ENCODE data around the gene ANO9.
A peak's percentile ranks its signal among the peaks of the same experiment; 100 is the strongest.
"Not testable (repeated sequence)": the region's sequence is repeated elsewhere in the genome, so short reads cannot be mapped to it uniquely, and the experiment has no call there.

Gene ANO9

GRCh38 chr11:450809-451451, 9.1 kb upstream of the ANO9 start:
- no peak for FAIRE-seq

GRCh38 chr11:449889-450808, 8.3 kb upstream of the ANO9 start, which contains the start of gene PTDSS2:
TSS of gene PTDSS2 (plus strand) at chr11:450279. CDS start at chr11:450456, 177 bp downstream.
- FAIRE-seq: peak; percentile 74

- no peak for FAIRE-seq
These were observed 6.3 kb upstream of the ANO9 start for GRCh38 chr11:447923-448731.

- no peak for FAIRE-seq
These were observed 5.1 kb upstream of the ANO9 start for GRCh38 chr11:446891-447290.

- FAIRE-seq: no peak
These were observed 4.2 kb upstream of the ANO9 start for GRCh38 chr11:445765-446588.

GRCh38 chr11:444396-445144, 2.8 kb upstream of the ANO9 start:
- FAIRE-seq: no peak

GRCh38 chr11:443542-444199, 1.9 kb upstream of the ANO9 start:
- no peak for FAIRE-seq

GRCh38 chr11:442611-443081, 835 bp upstream of the ANO9 start:
- FAIRE-seq: no peak

- no peak for FAIRE-seq
These were observed 781 bp downstream of the ANO9 start for GRCh38 chr11:441043-441417.

GRCh38 chr11:440065-441042, 1.5 kb downstream of the ANO9 start:
- no peak for FAIRE-seq

GRCh38 chr11:439315-440064, 2.3 kb downstream of the ANO9 start:
- no peak for FAIRE-seq

- FAIRE-seq: no peak
These were observed 3.5 kb downstream of the ANO9 start for GRCh38 chr11:438101-438844.

- no peak for FAIRE-seq
These were observed 4.5 kb downstream of the ANO9 start for GRCh38 chr11:437228-437870.

- FAIRE-seq: not testable (repeated sequence)
These were observed 6.6 kb downstream of the ANO9 start for GRCh38 chr11:434999-435740.

GRCh38 chr11:434496-434895, 7.3 kb downstream of the ANO9 start:
- FAIRE-seq: no peak

GRCh38 chr11:433641-434040, 8.2 kb downstream of the ANO9 start:
- no peak for FAIRE-seq

GRCh38 chr11:433111-433510, 8.7 kb downstream of the ANO9 start:
- FAIRE-seq: no peak

Measured in TTC549 (cell line).